ENCODE results near the gene ADCY5.
"Not testable (repeated sequence)": the region's sequence is repeated elsewhere in the genome, so short reads cannot be mapped to it uniquely, and the experiment has no call there.

Gene ADCY5

DNA sequence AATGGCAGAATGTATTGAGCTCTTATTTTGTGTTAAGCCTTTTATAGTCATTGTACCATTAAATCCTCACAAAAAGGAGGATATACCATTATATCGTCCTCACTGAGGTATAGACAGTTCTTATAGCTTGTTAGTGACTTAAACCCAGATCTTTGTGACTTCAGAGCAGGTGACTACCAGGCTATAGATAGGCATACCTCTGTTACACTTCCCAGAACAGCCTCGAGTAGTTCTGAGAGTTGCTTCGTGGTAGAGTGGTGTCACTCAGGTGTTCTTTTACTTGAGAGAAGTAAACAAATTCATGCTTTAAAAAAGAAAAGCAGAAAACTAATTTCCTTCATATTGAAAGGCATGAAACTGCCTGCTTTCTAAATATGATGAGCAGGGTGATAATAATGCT is 187.2 kb downstream of the ADCY5 start:
- no peak for DNase-seq (ENCODE audit: low spot score)

DNA sequence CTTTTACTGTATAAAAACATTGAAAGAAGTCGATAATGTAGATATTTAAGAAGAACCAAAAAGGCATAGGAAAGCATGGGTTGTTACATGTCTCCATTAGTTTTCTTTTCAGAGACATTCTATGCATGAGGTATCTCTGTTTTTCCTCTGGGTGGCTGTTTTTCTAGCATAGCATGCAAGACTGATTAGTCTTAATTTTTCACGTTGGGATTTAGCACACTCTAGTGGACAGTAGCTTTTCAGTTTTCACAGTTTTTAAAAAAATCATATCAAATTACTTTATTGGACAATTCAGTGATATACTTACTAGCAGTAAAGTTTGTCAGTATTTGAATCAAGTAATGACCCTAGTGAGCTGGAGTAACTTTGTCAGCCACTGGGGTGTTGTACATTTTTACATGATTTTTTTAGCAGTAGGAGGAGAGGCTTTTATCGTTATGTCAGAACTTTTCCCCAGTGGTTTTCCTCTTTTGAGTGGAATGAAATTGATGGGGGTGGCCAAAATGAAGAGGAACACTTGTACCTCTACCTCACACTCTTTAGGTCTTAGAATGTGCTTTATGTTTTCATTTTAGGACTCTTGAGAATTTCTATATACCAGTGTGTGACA is 190.0 kb downstream of the ADCY5 start:
- peak; percentile 5 for DNase-seq (ENCODE audit: low spot score)

GRCh38 chr3:123258359-123258758 is 190.5 kb downstream of the ADCY5 start:
- no peak for DNase-seq (ENCODE audit: low spot score)

DNA sequence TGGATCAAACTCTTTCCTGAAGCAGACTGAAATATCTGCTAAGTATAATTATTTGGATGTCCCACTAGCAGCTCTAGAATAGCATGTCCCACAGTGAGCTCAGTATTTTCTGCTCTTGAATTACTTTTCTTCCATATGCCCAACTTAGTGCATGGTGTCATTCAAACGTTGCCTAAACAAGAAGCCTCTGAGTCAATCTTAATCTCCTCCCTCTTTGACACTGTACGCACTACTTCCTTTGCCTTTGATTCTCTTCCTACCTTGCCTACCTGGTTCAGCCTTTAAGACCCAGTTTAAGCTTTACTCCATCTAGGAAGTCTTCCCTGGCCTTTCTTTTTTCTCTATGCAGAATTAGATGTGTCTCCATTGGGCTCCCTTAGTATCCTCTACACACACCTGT is 192.6 kb downstream of the ADCY5 start:
- no peak for DNase-seq (ENCODE audit: low spot score)

DNA sequence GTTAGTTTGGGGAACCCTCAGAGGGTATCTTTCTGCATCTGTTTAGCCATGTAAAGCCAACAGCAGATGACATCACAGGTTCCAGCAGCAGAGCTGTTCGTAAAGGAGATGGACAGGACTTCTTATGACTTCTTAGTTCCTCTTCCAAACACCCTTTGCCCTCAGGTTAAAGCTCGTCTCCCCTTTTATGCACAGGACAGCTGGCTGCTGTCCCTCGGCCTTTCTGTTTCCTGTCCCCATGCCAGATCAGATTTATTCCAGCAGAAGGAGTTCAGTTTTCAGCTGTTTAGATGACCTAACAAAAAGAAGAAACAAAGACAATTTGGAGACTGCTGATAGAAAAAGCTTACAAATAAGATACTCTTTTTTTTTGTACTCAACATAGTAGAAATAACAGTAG is 202.0 kb downstream of the ADCY5 start:
- no peak for DNase-seq (ENCODE audit: low spot score)

- peak; percentile 14 for DNase-seq (ENCODE audit: low spot score)
These were observed 204.8 kb downstream of the ADCY5 start for GRCh38 chr3:123244128-123244527.

DNA sequence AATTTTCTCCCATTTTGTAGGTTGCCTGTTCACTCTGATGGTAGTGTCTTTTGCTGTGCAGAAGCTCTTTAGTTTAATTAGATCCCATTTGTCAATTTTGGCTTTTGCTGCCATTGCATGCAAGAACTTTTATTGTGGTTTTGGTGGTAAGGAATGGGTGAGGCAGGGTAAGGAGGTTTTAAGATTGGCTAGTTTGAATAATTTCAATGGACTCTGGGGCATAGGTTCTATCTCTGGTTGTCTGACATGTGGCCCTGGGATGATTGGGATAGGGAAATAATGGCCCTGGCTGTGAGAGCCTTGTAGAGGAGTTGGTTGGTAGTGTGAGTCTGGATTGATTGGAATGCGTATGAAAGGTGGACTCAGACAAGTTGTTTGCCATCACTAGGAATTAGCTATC is 209.1 kb downstream of the ADCY5 start:
- DNase-seq (ENCODE audit: low spot score): no peak

DNA sequence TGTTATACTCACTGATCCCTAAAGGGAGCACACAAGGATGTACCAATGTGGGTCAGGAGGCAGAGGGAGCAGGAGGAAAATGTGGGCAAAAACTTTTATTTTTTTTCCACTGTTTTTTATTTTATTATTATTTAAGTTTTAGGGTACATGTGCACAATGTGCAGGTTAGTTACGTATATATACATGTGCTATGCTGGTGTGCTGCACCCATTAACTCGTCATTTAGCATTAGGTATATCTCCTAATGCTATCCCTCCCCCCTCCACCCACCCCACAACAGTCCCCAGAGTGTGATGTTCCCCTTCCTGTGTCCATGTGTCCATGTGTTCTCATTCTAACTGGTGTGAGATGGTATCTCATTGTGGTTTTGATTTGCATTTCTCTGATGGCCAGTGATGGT is 209.7 kb downstream of the ADCY5 start:
- DNase-seq (ENCODE audit: low spot score): not testable (repeated sequence)

GRCh38 chr3:123236902-123237301 is 212.0 kb downstream of the ADCY5 start:
- no peak for DNase-seq (ENCODE audit: low spot score)
